Gastroesophageal sphincter (tissue), 4 donors: ENCODE measurements around the gene CTXND1. TPM values are rescaled to one million over a fixed set of nuclear protein-coding genes. Genes with fewer than 3 reads are reported as not detected.

Experiments used
- ATAC-seq: fragments of 150-250 bp; one replicate; pipeline ENCODE4 v1.9.1; 2016; ENCODE audit warnings: mild to moderate bottlenecking, moderate library complexity
- H3K27ac ChIP-seq, 4 donors: fragments of 200-600 bp; sonication (generic) in 3 of 4; 1 replicate in 3 of 4; 2 replicates in 1 of 4; pipeline ENCODE4 v1.5.1; 2016 to 2019
- H3K27me3 ChIP-seq: fragments of 200-600 bp; sonication (generic); one replicate; pipeline ENCODE4 v1.5.1; 2019
- H3K36me3 ChIP-seq, 2 donors: fragments of 200-600 bp; sonication (generic); one replicate each; pipeline ENCODE4 v1.5.1; 2019; ENCODE audit warnings: control low read depth in 1 of 2
- H3K4me1 ChIP-seq, 3 donors: fragments of 200-600 bp; sonication (generic); 1 replicate in 2 of 3; 2 replicates in 1 of 3; pipeline ENCODE4 v1.5.1; 2016 to 2019; ENCODE audit warnings: control low read depth in 2 of 3
- H3K4me3 ChIP-seq, 2 donors: fragments of 200-600 bp; sonication (generic); one replicate each; pipeline ENCODE4 v1.5.1; 2019; ENCODE audit warnings: mild to moderate bottlenecking in 1 of 2, moderate library complexity in 1 of 2
- H3K9me3 ChIP-seq, 3 donors: fragments of 200-600 bp; sonication (generic); one replicate each; pipeline ENCODE4 v1.5.1; 2017 to 2019; ENCODE audit warnings: control low read depth in 2 of 3
- EP300 ChIP-seq: sonication (generic); formaldehyde crosslinking; IDR thresholded peaks from one replicate; pipeline ENCODE4 v1.6.1; 2017; ENCODE audit warnings: antibody characterized with exemption, mild to moderate bottlenecking
- POLR2A ChIP-seq, 2 donors: fragments of 450-650 bp; IDR thresholded peaks; one replicate each; pipeline ENCODE4 v1.6.1; 2017; ENCODE audit warnings: antibody characterized with exemption in 2 of 2, mild to moderate bottlenecking in 2 of 2, moderate library complexity in 1 of 2
- POLR2AphosphoS5 ChIP-seq: sonication (generic); formaldehyde crosslinking; IDR thresholded peaks from one replicate; pipeline ENCODE4 v1.6.1; 2017; ENCODE audit warnings: antibody characterized with exemption
- WGBS, 2 donors: methylation state at CpG; one replicate each; pipeline ENCODE4 v1.1.5; 2018; ENCODE audit warnings: low coverage in 1 of 2; 5-methylcytosine and 5-hydroxymethylcytosine counted together
- total RNA-seq, 4 donors: library from RNA; depleted of rRNA; stranded (reverse); fragments of >200 nt; gene quantifications; one replicate each; pipeline ENCODE4 v1.1.0, GENCODE V29; 2016
- TF ChIP-seq, protein P1 (sequence below), 4 experiments: fragments of 200-600 bp in 2 of 4; fragments of 450-650 bp in 2 of 4; sonication (generic) in 1 of 4; IDR thresholded peaks; one replicate each; pipeline ENCODE4 v1.5.1; 2017 to 2019; ENCODE audit warnings: antibody characterized with exemption in 4 of 4, mild to moderate bottlenecking in 2 of 4, moderate library complexity in 2 of 4

CTXND1 gene
- total RNA-seq, 4 donors from 2014 or later, result 0.27 to 0.85 (median 0.75) TPM

GRCh38 chr15:80171787-80172186, 80.2 kb downstream of the CTXND1 start:
- H3K36me3 ChIP-seq, result peaks cover 0 to 65% of the 10 kb centered on the region in 2 donors
- no peaks in the 10 kb centered on the region for H3K9me3 ChIP-seq
- H3K27ac ChIP-seq, result no peak overlapping the region
- H3K4me1 ChIP-seq, result peaks cover 0 to 17% (median 0%) of the 10 kb centered on the region in 3 donors
- TF ChIP-seq EP300 (no peak), POLR2AphosphoS5 (no peak), POLR2A (IDR thresholded peaks at IDR 0.05) (no peak)
- TF ChIP-seq, protein P1, sequence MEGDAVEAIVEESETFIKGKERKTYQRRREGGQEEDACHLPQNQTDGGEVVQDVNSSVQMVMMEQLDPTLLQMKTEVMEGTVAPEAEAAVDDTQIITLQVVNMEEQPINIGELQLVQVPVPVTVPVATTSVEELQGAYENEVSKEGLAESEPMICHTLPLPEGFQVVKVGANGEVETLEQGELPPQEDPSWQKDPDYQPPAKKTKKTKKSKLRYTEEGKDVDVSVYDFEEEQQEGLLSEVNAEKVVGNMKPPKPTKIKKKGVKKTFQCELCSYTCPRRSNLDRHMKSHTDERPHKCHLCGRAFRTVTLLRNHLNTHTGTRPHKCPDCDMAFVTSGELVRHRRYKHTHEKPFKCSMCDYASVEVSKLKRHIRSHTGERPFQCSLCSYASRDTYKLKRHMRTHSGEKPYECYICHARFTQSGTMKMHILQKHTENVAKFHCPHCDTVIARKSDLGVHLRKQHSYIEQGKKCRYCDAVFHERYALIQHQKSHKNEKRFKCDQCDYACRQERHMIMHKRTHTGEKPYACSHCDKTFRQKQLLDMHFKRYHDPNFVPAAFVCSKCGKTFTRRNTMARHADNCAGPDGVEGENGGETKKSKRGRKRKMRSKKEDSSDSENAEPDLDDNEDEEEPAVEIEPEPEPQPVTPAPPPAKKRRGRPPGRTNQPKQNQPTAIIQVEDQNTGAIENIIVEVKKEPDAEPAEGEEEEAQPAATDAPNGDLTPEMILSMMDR (IDR thresholded peaks at IDR 0.05), result no peak
- WGBS, 2 donors, result 65 to 87% methylated on average over 2 to 3 of the region's 4 CpGs
- no peak overlapping the region for H3K4me3 ChIP-seq
- ATAC-seq, result no peak
- H3K27me3 ChIP-seq, result no peaks in the 10 kb centered on the region

GRCh38 chr15:80170596-80170995, 81.4 kb downstream of the CTXND1 start:
- no peak for ATAC-seq

GRCh38 chr15:80169768-80170357, 82.2 kb downstream of the CTXND1 start:
- no peak for ATAC-seq
- Histone ChIP-seq H3K27ac (no peak overlapping the region), H3K4me3 (no peak overlapping the region), H3K27me3 (no peaks in the 10 kb centered on the region), H3K4me1 (peaks cover 0 to 14% (median 0%) of the 10 kb centered on the region in 3 donors), H3K36me3 (peaks cover 0 to 52% of the 10 kb centered on the region in 2 donors), H3K9me3 (no peaks in the 10 kb centered on the region)
- WGBS, 2 donors, result 82 to 97% methylated on average over 5 of the region's 12 CpGs
- TF ChIP-seq, protein P1 (IDR thresholded peaks at IDR 0.05), result no peak
- TF ChIP-seq POLR2AphosphoS5 (no peak), EP300 (no peak), POLR2A (IDR thresholded peaks at IDR 0.05) (no peak)

More at GRCh38 chr15:80170596-80170995, 81.4 kb downstream of the CTXND1 start:
- TF ChIP-seq POLR2AphosphoS5 (no peak), EP300 (no peak), POLR2A (IDR thresholded peaks at IDR 0.05) (no peak)
- TF ChIP-seq, protein P1 (IDR thresholded peaks at IDR 0.05), result no peak
- Histone ChIP-seq H3K27me3 (no peaks in the 10 kb centered on the region), H3K36me3 (peaks cover 0 to 59% of the 10 kb centered on the region in 2 donors), H3K9me3 (no peaks in the 10 kb centered on the region), H3K27ac (no peak overlapping the region), H3K4me3 (no peak overlapping the region), H3K4me1 (peaks cover 0 to 17% (median 0%) of the 10 kb centered on the region in 3 donors)
- WGBS, 2 donors, result 90 to 100% methylated on average over 1 to 2 of the region's 2 CpGs

DNA sequence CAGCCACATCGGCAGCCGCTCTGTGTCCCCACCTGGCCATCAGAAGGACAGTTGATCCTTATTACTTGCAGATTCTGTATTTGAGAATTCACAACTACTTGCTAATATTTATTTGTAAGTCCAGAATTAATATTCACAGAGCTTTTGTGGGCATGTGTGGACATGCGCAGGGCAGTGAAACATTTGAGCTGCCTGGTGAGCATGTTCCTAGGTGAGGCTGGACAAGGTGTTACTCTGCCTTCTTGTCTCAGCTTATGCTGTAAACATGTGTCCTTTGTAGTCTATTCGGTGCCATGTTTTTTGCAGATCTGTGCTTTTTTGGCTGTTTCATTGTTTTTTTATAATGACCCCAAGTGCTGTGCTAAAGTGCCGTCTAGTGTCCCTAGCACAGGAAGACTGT, 83.6 kb downstream of the CTXND1 start:
- TF ChIP-seq EP300 (no peak), POLR2A (IDR thresholded peaks at IDR 0.05) (no peak)
- H3K9me3 ChIP-seq, result no peaks in the 10 kb centered on the region
- H3K27me3 ChIP-seq, result no peaks in the 10 kb centered on the region
- no peak overlapping the region for H3K27ac ChIP-seq
- no peak for ATAC-seq
- no peak overlapping the region for H3K4me3 ChIP-seq
- no peaks in the 10 kb centered on the region for H3K4me1 ChIP-seq
- 75 to 91% methylated on average over 4 of the region's 5 CpGs for WGBS, 2 donors
- peaks cover 0 to 53% of the 10 kb centered on the region in 2 donors for H3K36me3 ChIP-seq

- Histone ChIP-seq H3K36me3 (peaks cover 0 to 57% of the 10 kb centered on the region in 2 donors), H3K27ac (no peak overlapping the region), H3K4me3 (no peak overlapping the region), H3K4me1 (no peaks in the 10 kb centered on the region), H3K27me3 (no peaks in the 10 kb centered on the region), H3K9me3 (no peaks in the 10 kb centered on the region)
- TF ChIP-seq POLR2A (IDR thresholded peaks at IDR 0.05), result no peak
- TF ChIP-seq, protein P1 (IDR thresholded peaks at IDR 0.05), result no peak
- no peak for TF ChIP-seq POLR2AphosphoS5
- no peak for TF ChIP-seq EP300
- WGBS, 2 donors, result 84 to 100% methylated on average over 1 to 6 of the region's 8 CpGs
- ATAC-seq, result no peak
These were observed 84.1 kb downstream of the CTXND1 start for GRCh38 chr15:80167936-80168335.
